ENCODE results near the gene TIMP3. TPM values are rescaled to one million over a fixed set of nuclear protein-coding genes. Genes with fewer than 3 reads are reported as not detected.
"Not testable (repeated sequence)": the region's sequence is repeated elsewhere in the genome, so short reads cannot be mapped to it uniquely, and the experiment has no call there.

TIMP3 gene
- total RNA-seq, 1 experiment from 2014 or later, result 0.87 TPM

DNA sequence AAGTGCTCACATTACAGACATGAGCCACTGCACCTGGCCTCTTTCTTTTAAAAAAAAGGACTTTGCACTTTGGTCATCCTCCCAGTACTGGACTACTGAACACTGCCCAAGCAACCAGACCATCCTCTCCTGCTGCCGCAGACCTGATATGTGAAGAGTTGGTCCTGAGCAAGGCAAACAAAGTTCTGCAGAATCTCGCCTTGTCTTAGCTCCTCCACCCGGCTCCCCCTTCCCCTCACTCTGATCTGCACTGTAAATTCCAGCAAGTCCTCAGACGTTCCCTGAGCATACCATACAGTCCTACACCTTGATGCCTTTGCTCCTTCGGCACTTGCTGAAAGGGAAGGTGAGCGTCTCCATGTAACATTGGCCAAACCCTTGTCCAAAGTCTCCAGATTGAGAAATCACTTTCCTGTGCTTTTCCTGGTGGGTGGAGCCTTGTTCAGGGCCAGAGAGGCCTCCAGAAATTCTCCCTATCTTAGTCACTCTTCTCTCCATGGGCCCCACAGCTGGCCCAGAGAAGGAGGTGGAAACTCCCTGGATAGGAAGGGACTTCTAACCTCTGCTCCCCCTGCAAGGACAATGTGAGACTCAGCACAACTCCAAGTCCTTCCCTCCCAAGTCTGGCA lies 47.0 kb upstream of the TIMP3 start:
- H3K27me3 Mint-ChIP-seq (ENCODE audit: low read depth), result no peaks in the 10 kb centered on the region
- Histone ChIP-seq H3K27me3 (ENCODE audit: insufficient read depth, low read length) (no peaks in the 10 kb centered on the region), H2BK15ac (ENCODE audit: low read depth, low read length) (no peak overlapping the region), H2AFZ (ENCODE audit: low read length) (no peak overlapping the region), H4K5ac (ENCODE audit: insufficient read length, low read depth, low read length) (no peak overlapping the region), H3K23me2 (ENCODE audit: insufficient read length, low read depth, low read length, poor library complexity, severe bottlenecking) (no peaks in the 10 kb centered on the region), H4K91ac (ENCODE audit: insufficient read length, low read depth, low read length) (no peak overlapping the region), H2AK5ac (ENCODE audit: insufficient read length, low read length) (no peak overlapping the region), H3K9me3 (ENCODE audit: control insufficient read depth, low read depth, low read length) (no peaks in the 10 kb centered on the region), H3K79me1 (ENCODE audit: insufficient read depth, low read depth, low read length, poor library complexity, severe bottlenecking) (no peaks in the 10 kb centered on the region), H3K79me2 (ENCODE audit: insufficient read depth, low read length) (no peaks in the 10 kb centered on the region), H3K18ac (ENCODE audit: insufficient read length, low read depth, low read length) (no peak overlapping the region), H4K8ac (replicated peaks; ENCODE audit: insufficient read length, low read depth, low read length) (no peak overlapping the region), H2BK120ac (ENCODE audit: low read depth, low read length, poor library complexity, severe bottlenecking) (no peak overlapping the region), H3T11ph (ENCODE audit: low read length) (no peak overlapping the region), H2BK5ac (ENCODE audit: insufficient read length, low read length) (no peak overlapping the region), H3K56ac (ENCODE audit: insufficient read length, low read depth, low read length) (no peak overlapping the region), H3K4me2 (ENCODE audit: insufficient read depth, insufficient read length, low read length) (no peak overlapping the region), H2BK20ac (ENCODE audit: low read depth, low read length, poor library complexity, severe bottlenecking) (no peak overlapping the region), H3K9ac (ENCODE audit: extremely low read depth, insufficient read length, low read length) (no peak overlapping the region), H3K4me1 (ENCODE audit: insufficient read depth, low read length) (no peaks in the 10 kb centered on the region), H3K27ac (ENCODE audit: insufficient read length, low read depth, low read length) (no peak overlapping the region), H3K23ac (ENCODE audit: insufficient read length, low read depth, low read length) (no peak overlapping the region), H4K20me1 (ENCODE audit: control insufficient read depth, insufficient read depth, insufficient read length) (peaks cover 2% of the 10 kb centered on the region), H2BK12ac (ENCODE audit: insufficient read length, low read depth, low read length) (no peak overlapping the region), H3K4ac (ENCODE audit: low read depth, low read length) (no peak overlapping the region), H3K14ac (ENCODE audit: insufficient read depth, low read length) (no peak overlapping the region)
- peak overlapping the region in 1 of 3 experiments; percentile 11; a peak in 1 of 7 replicates for H3K27ac Mint-ChIP-seq
- H3K9me3 Mint-ChIP-seq, result no peaks in the 10 kb centered on the region
- no peak for DNase-seq
- TF ChIP-seq, protein P1, sequence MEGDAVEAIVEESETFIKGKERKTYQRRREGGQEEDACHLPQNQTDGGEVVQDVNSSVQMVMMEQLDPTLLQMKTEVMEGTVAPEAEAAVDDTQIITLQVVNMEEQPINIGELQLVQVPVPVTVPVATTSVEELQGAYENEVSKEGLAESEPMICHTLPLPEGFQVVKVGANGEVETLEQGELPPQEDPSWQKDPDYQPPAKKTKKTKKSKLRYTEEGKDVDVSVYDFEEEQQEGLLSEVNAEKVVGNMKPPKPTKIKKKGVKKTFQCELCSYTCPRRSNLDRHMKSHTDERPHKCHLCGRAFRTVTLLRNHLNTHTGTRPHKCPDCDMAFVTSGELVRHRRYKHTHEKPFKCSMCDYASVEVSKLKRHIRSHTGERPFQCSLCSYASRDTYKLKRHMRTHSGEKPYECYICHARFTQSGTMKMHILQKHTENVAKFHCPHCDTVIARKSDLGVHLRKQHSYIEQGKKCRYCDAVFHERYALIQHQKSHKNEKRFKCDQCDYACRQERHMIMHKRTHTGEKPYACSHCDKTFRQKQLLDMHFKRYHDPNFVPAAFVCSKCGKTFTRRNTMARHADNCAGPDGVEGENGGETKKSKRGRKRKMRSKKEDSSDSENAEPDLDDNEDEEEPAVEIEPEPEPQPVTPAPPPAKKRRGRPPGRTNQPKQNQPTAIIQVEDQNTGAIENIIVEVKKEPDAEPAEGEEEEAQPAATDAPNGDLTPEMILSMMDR (conservative IDR thresholded peaks at IDR 0.05), result no peak
- no peak overlapping the region for H3K4me3 Mint-ChIP-seq
- H3K36me3 Mint-ChIP-seq (ENCODE audit: insufficient read depth in 1 of 3, low read depth in 3 of 3), result peaks cover 0 to 8% (median 3%) of the 10 kb centered on the region in 3 experiments; a peak in 2 of 7 replicates
- WGBS (ENCODE audit: extremely low coverage, insufficient read length, low lambda C conversion rate), result no CpG with 5 or more reads among the region's 6 CpGs
- H3K4me1 Mint-ChIP-seq, result no peaks in the 10 kb centered on the region

DNA sequence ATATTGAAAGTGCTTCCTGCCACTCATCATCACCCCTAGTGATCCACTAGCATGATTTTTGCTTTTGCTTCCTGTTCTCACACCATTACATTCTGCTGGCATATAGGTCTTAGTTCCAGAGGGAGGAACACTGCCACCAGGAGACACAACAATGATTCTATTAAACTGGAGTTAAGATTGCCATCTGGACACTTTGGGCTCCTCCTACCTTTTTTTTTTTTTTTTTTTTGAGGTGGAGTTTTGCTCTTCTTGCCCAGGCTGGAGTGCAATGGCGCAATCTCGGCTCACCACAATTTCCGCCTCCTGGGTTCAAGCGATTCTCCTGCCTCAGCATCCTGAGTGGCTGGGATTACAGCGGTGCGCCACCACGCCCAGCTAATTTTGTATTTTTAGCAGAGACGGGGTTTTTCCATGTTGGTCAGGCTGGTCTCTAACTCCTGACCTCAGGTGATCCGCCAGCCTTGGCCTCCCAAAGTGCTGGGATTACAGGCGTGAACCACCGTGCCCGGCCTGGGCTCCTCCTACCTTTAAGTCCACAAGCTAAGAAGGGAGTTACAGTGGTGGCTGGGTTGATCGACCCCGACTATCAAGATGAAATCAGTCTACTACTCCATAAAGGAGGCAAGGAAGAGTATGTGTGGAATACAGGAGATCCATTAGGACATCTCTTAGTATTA lies 44.3 kb upstream of the TIMP3 start:
- not testable (repeated sequence) for H2AFZ ChIP-seq (ENCODE audit: low read length); H3K23ac ChIP-seq (ENCODE audit: insufficient read length, low read depth, low read length); H3K79me1 ChIP-seq (ENCODE audit: insufficient read depth, low read depth, low read length, poor library complexity, severe bottlenecking); H2AK5ac ChIP-seq (ENCODE audit: insufficient read length, low read length); DNase-seq; H3K79me2 ChIP-seq (ENCODE audit: insufficient read depth, low read length); H4K20me1 ChIP-seq (ENCODE audit: control insufficient read depth, insufficient read depth, insufficient read length); H3K27ac ChIP-seq (ENCODE audit: insufficient read length, low read depth, low read length); H2BK120ac ChIP-seq (ENCODE audit: low read depth, low read length, poor library complexity, severe bottlenecking); H3K4me1 ChIP-seq (ENCODE audit: insufficient read depth, low read length); H2BK15ac ChIP-seq (ENCODE audit: low read depth, low read length); H3K27me3 ChIP-seq (ENCODE audit: insufficient read depth, low read length); H3K18ac ChIP-seq (ENCODE audit: insufficient read length, low read depth, low read length); H3K36me3 Mint-ChIP-seq (ENCODE audit: insufficient read depth in 1 of 3, low read depth in 3 of 3); H3K27ac Mint-ChIP-seq; H3K4me1 Mint-ChIP-seq; H2BK12ac ChIP-seq (ENCODE audit: insufficient read length, low read depth, low read length); H4K5ac ChIP-seq (ENCODE audit: insufficient read length, low read depth, low read length); H3K14ac ChIP-seq (ENCODE audit: insufficient read depth, low read length); H3K4ac ChIP-seq (ENCODE audit: low read depth, low read length); H3K23me2 ChIP-seq (ENCODE audit: insufficient read length, low read depth, low read length, poor library complexity, severe bottlenecking); H3K9me3 ChIP-seq (ENCODE audit: control insufficient read depth, low read depth, low read length); H3T11ph ChIP-seq (ENCODE audit: low read length); H4K8ac ChIP-seq (replicated peaks; ENCODE audit: insufficient read length, low read depth, low read length); H3K4me2 ChIP-seq (ENCODE audit: insufficient read depth, insufficient read length, low read length); H3K56ac ChIP-seq (ENCODE audit: insufficient read length, low read depth, low read length); H3K27me3 Mint-ChIP-seq (ENCODE audit: low read depth); H3K9ac ChIP-seq (ENCODE audit: extremely low read depth, insufficient read length, low read length); H4K91ac ChIP-seq (ENCODE audit: insufficient read length, low read depth, low read length); H2BK20ac ChIP-seq (ENCODE audit: low read depth, low read length, poor library complexity, severe bottlenecking); H3K9me3 Mint-ChIP-seq; H3K4me3 Mint-ChIP-seq; H2BK5ac ChIP-seq (ENCODE audit: insufficient read length, low read length)
- no CpG with 5 or more reads among the region's 14 CpGs for WGBS (ENCODE audit: extremely low coverage, insufficient read length, low lambda C conversion rate)
